GM23248 (cell line): ENCODE results near the gene RAMP1.

Experiments
- EZH2 ChIP-seq: fragments of 200-600 bp; sonication (generic); IDR thresholded peaks from 2 replicates; pipeline ENCODE4 v1.6.1; 2018; ENCODE audit warnings: antibody characterized with exemption, mild to moderate bottlenecking; ENCODE audit not compliant: insufficient read depth, poor library complexity, severe bottlenecking
- EZH2phosphoT487 ChIP-seq: fragments of 200-600 bp; sonication (generic); IDR thresholded peaks from 2 replicates; pipeline ENCODE4 v1.6.1; 2018; ENCODE audit warnings: antibody characterized with exemption, moderate library complexity, mild to moderate bottlenecking, low read depth; ENCODE audit not compliant: insufficient read depth

DNA sequence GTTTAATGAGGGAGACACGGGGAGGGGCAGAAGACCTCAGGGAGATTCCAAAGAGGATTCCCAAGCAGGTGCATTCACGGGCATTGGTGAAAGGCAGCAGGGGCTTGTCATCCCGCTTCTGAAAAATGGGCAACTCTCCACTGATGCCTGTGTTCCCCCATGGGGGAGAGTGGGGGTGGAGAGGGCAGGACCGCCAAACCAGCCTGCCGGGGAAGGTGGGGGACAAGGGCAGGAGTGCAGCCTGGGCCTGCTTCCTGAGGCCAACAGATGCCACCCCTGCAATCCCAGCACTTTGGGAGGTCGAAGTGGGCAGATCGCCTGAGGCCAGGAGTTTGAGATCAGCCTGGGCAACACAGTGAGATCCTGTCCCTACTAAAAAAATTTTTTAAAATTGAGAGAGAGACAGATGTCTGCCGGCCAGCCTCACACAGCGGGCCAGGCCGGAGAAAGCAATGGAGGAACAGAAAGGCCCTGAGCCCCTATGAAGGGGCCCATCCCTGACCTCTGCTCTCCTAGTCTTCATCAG, 62.6 kb downstream of the RAMP1 start:
- no peak for TF ChIP-seq EZH2
- no peak for TF ChIP-seq EZH2phosphoT487
